Liver (tissue), 9 donors: ENCODE data around the gene SLC6A17. TPM values are rescaled to one million over a fixed set of nuclear protein-coding genes. Genes with fewer than 3 reads are reported as not detected.

Experiments
- DNase-seq: peaks from one replicate; pipeline ENCODE4 v3.0.0-alpha.2; 2017; ENCODE audit warnings: low spot score
- H3K27ac ChIP-seq, 2 donors: one replicate each; pipeline ENCODE4 v1.7.0; 2013; ENCODE audit warnings: inconsistent platforms in 2 of 2, low read length in 2 of 2, control low read depth in 1 of 2, low read depth in 1 of 2, mild to moderate bottlenecking in 1 of 2
- H3K27me3 ChIP-seq, 4 donors: one replicate each; pipeline versions ENCODE4 v1.6.1 to v1.7.0; 2013; ENCODE audit warnings: low read length in 3 of 4, inconsistent platforms in 1 of 4, mild to moderate bottlenecking in 1 of 4, moderate library complexity in 1 of 4; ENCODE audit not compliant: control insufficient read depth in 4 of 4, insufficient read depth in 4 of 4
- H3K36me3 ChIP-seq, 4 donors: one replicate each; pipeline versions ENCODE4 v1.6.1 to v1.7.0; 2013; ENCODE audit warnings: low read length in 3 of 4, mild to moderate bottlenecking in 3 of 4, low read depth in 1 of 4, moderate library complexity in 1 of 4; ENCODE audit not compliant: control insufficient read depth in 4 of 4, insufficient read depth in 3 of 4
- H3K4me1 ChIP-seq, 4 donors: one replicate each; pipeline versions ENCODE4 v1.6.1 to v1.7.0; 2013; ENCODE audit warnings: low read length in 3 of 4, mild to moderate bottlenecking in 3 of 4, moderate library complexity in 1 of 4; ENCODE audit not compliant: control insufficient read depth in 4 of 4, insufficient read depth in 4 of 4
- H3K4me3 ChIP-seq, 3 donors: one replicate each; pipeline versions ENCODE4 v1.6.1 to v1.7.0; 2013; ENCODE audit warnings: low read length in 3 of 3, control low read depth in 1 of 3, low read depth in 1 of 3, mild to moderate bottlenecking in 1 of 3
- H3K9ac ChIP-seq, 2 donors: one replicate each; pipeline ENCODE4 v1.7.0; 2013; ENCODE audit warnings: low read length in 2 of 2, mild to moderate bottlenecking in 2 of 2, moderate library complexity in 2 of 2, control low read depth in 1 of 2, low read depth in 1 of 2
- H3K9me3 ChIP-seq, 4 donors: one replicate each; pipeline versions ENCODE4 v1.6.1 to v1.7.0; 2013; ENCODE audit warnings: low read length in 3 of 4; ENCODE audit not compliant: control insufficient read depth in 4 of 4
- ATF3 ChIP-seq: IDR thresholded peaks from 2 replicates; pipeline ENCODE4 v1.6.1; 2016; ENCODE audit warnings: antibody characterized with exemption
- CTCF ChIP-seq: fragments of 150-350 bp; IDR thresholded peaks from 2 replicates; pipeline ENCODE4 v1.5.1; 2017; ENCODE audit warnings: improper control_type of control experiment, low read depth, low read length; ENCODE audit not compliant: missing input control
- EGR1 ChIP-seq, 2 donors: IDR thresholded peaks; 2 replicates each; pipeline ENCODE4 v1.6.1; 2016 to 2018; ENCODE audit warnings: antibody characterized with exemption in 2 of 2, low read depth in 2 of 2
- FOXA1 ChIP-seq: IDR thresholded peaks from 2 replicates; pipeline ENCODE4 v1.6.1; 2016; ENCODE audit warnings: antibody characterized with exemption
- FOXA2 ChIP-seq: IDR thresholded peaks from 2 replicates; pipeline ENCODE4 v1.6.1; 2016; ENCODE audit warnings: antibody characterized with exemption
- GABPA ChIP-seq, 2 donors: IDR thresholded peaks in 1 of 2; conservative IDR thresholded peaks in 1 of 2; 2 replicates each; pipeline ENCODE4 v1.6.1; 2016; ENCODE audit warnings: antibody characterized with exemption in 2 of 2, mild to moderate bottlenecking in 1 of 2, moderate library complexity in 1 of 2
- HNF4A ChIP-seq, 2 donors: conservative IDR thresholded peaks; 2 replicates each; pipeline ENCODE4 v1.6.1; 2016; ENCODE audit warnings: antibody characterized with exemption in 2 of 2, mild to moderate bottlenecking in 2 of 2
- HNF4G ChIP-seq: IDR thresholded peaks from 2 replicates; pipeline ENCODE4 v1.6.1; 2016; ENCODE audit warnings: antibody characterized with exemption
- JUND ChIP-seq, 2 donors: IDR thresholded peaks; 2 replicates each; pipeline ENCODE4 v1.6.1; 2016; ENCODE audit warnings: antibody characterized with exemption in 2 of 2
- MAX ChIP-seq: IDR thresholded peaks from 2 replicates; pipeline ENCODE4 v1.6.1; 2016; ENCODE audit warnings: antibody characterized with exemption
- NR2F2 ChIP-seq: IDR thresholded peaks from 2 replicates; pipeline ENCODE4 v1.6.1; 2016; ENCODE audit warnings: antibody characterized with exemption
- RAD21 ChIP-seq, 2 donors: IDR thresholded peaks; 2 replicates each; pipeline ENCODE4 v1.6.1; 2016; ENCODE audit warnings: antibody characterized with exemption in 2 of 2, mild to moderate bottlenecking in 2 of 2
- REST ChIP-seq: IDR thresholded peaks from 2 replicates; pipeline ENCODE4 v1.6.1; 2016; ENCODE audit warnings: antibody characterized with exemption, mild to moderate bottlenecking
- RXRA ChIP-seq, 2 donors: IDR thresholded peaks; 2 replicates each; pipeline ENCODE4 v1.6.1; 2017 to 2018; ENCODE audit warnings: antibody characterized with exemption in 2 of 2, mild to moderate bottlenecking in 1 of 2
- SP1 ChIP-seq: IDR thresholded peaks from 2 replicates; pipeline ENCODE4 v1.6.1; 2018; ENCODE audit warnings: antibody characterized with exemption, mild to moderate bottlenecking
- TAF1 ChIP-seq: conservative IDR thresholded peaks from 2 replicates; pipeline ENCODE4 v1.6.1; 2016; ENCODE audit warnings: antibody characterized with exemption, mild to moderate bottlenecking
- YY1 ChIP-seq: IDR thresholded peaks from 2 replicates; pipeline ENCODE4 v1.6.1; 2016; ENCODE audit warnings: antibody characterized with exemption, mild to moderate bottlenecking
- ZBTB33 ChIP-seq: IDR thresholded peaks from 2 replicates; pipeline ENCODE4 v1.6.1; 2016; ENCODE audit warnings: antibody characterized with exemption
- WGBS: extraction: QIAGEN DNeasy Blood & Tissue Kit; methylation state at CpG from one replicate; pipeline ENCODE4 v1.1.7; 2013; 5-methylcytosine and 5-hydroxymethylcytosine counted together
- polyA plus RNA-seq, 2 donors: library from polyadenylated mRNA; stranded (reverse) in 1 of 2; unstranded in 1 of 2; fragments of 200-250 nt in 1 of 2; fragments of >200 nt in 1 of 2; fragmentation: Nextera tagmentation in 1 of 2; extraction: Ambion mirVana in 1 of 2; gene quantifications; one replicate each; pipeline versions ENCODE4 v1.2.1 to v1.2.3, GENCODE V29; 2013 to 2015
- total RNA-seq, 2 donors: library from RNA; depleted of rRNA; stranded (reverse); fragments of >200 nt; gene quantifications; one replicate each; pipeline ENCODE4 v1.2.3, GENCODE V29; 2014
- donor health status: healthy.
- donor health status: healthy.
- donor health status: healthy.
- donor health status: healthy.
- donor health status: healthy.

SLC6A17 gene
- total and polyA plus RNA-seq, 4 donors: not detected

GRCh38 chr1:110130113-110130591 is 20.1 kb upstream of the SLC6A17 start:
- no peaks in the 10 kb centered on the region for H3K36me3 ChIP-seq
- peaks cover 0 to 9% (median 7%) of the 10 kb centered on the region in 4 donors for H3K9me3 ChIP-seq
- H3K4me3 ChIP-seq: no peak overlapping the region
- WGBS: 8% methylated on average over 31 of the region's 31 CpGs
- no peak for TF ChIP-seq EGR1 (IDR thresholded peaks at IDR 0.05; ENCODE audit: low read depth in 2 of 2)
- TF ChIP-seq RAD21 (IDR thresholded peaks at IDR 0.05): no peak
- no peak for TF ChIP-seq ZBTB33
- no peak for TF ChIP-seq NR2F2
- no peak for TF ChIP-seq HNF4G
- TF ChIP-seq RXRA (IDR thresholded peaks at IDR 0.05): no peak
- TF ChIP-seq ATF3: no peak
- TF ChIP-seq CTCF: no peak
- TF ChIP-seq YY1: no peak
- no peak for TF ChIP-seq TAF1
- TF ChIP-seq MAX: no peak
- no peak for TF ChIP-seq FOXA1
- no peak for TF ChIP-seq JUND (IDR thresholded peaks at IDR 0.05)
- no peak for TF ChIP-seq FOXA2
- no peak for TF ChIP-seq GABPA (IDR thresholded peaks at IDR 0.05 in 1 of 2, conservative IDR thresholded peaks at IDR 0.05 in 1 of 2)
- no peak for TF ChIP-seq REST
- H3K27me3 ChIP-seq: peaks cover 0 to under 1% (median 0%) of the 10 kb centered on the region in 4 donors
- no peaks in the 10 kb centered on the region for H3K4me1 ChIP-seq
- DNase-seq: no peak
- H3K27ac ChIP-seq: no peak overlapping the region
- no peak overlapping the region for H3K9ac ChIP-seq

- Histone ChIP-seq H3K27ac (no peak overlapping the region), H3K9ac (no peak overlapping the region), H3K36me3 (no peaks in the 10 kb centered on the region), H3K4me3 (no peak overlapping the region), H3K4me1 (no peaks in the 10 kb centered on the region), H3K27me3 (peaks cover 0 to 2% (median under 1%) of the 10 kb centered on the region in 4 donors), H3K9me3 (peaks cover 0 to 6% (median 5%) of the 10 kb centered on the region in 4 donors)
- WGBS: 64% methylated on average over 7 of the region's 7 CpGs
- no peak for DNase-seq
- TF ChIP-seq MAX (no peak), ATF3 (no peak), FOXA1 (no peak), EGR1 (IDR thresholded peaks at IDR 0.05; ENCODE audit: low read depth in 2 of 2) (no peak), YY1 (no peak), HNF4G (no peak), RAD21 (IDR thresholded peaks at IDR 0.05) (no peak), SP1 (no peak), HNF4A (conservative IDR thresholded peaks at IDR 0.05) (no peak), ZBTB33 (no peak), CTCF (no peak), TAF1 (no peak)
Measured at GRCh38 chr1:110130989-110131388, 19.3 kb upstream of the SLC6A17 start.
